Activated CD4-positive, alpha-beta memory T cell treated with anti-CD3 and anti-CD28 coated beads, Interleukin-2, amount 10 ng/mL, durations not matched to agents 7 days and 5 days (primary cell): Measurements from ENCODE around the gene LRRC59. TPM values are rescaled to one million over a fixed set of nuclear protein-coding genes. Genes with fewer than 3 reads are reported as not detected.
"Not testable (repeated sequence)": the region's sequence is repeated elsewhere in the genome, so short reads cannot be mapped to it uniquely, and the experiment has no call there.

Experiments
- CTCF ChIA-PET: fragments of 350-600 bp; sonication (Branson Sonifier 250); formaldehyde crosslinking; loops from one replicate; lab custom pipeline; 2021; ENCODE audit warnings: antibody characterized with exemption, inconsistent platforms; lab: Charles Lee
- POLR2A ChIA-PET: fragments of 350-600 bp; sonication (Branson Sonifier 250); formaldehyde crosslinking; loops from one replicate; lab custom pipeline; 2021; ENCODE audit warnings: antibody characterized with exemption; lab: Charles Lee
- DNase-seq: peaks from one replicate; pipeline ENCODE4 v3.0.0-alpha.2; 2020
- H3K27ac Mint-ChIP-seq: one replicate; pipeline ENCODE4 v1.8.0; 2021; ENCODE audit warnings: mild to moderate bottlenecking, mixed read lengths
- H3K27me3 Mint-ChIP-seq: one replicate; pipeline ENCODE4 v1.8.0; 2021; ENCODE audit warnings: mixed read lengths
- H3K36me3 Mint-ChIP-seq: one replicate; pipeline ENCODE4 v1.8.0; 2021; ENCODE audit warnings: low read depth, mixed read lengths
- H3K4me1 Mint-ChIP-seq: one replicate; pipeline ENCODE4 v1.8.0; 2021; ENCODE audit warnings: mixed read lengths
- H3K4me3 Mint-ChIP-seq: one replicate; pipeline ENCODE4 v1.8.0; 2021; ENCODE audit warnings: mild to moderate bottlenecking, mixed read lengths
- H3K9me3 Mint-ChIP-seq: one replicate; pipeline ENCODE4 v1.8.0; 2021; ENCODE audit warnings: mixed read lengths
- total RNA-seq, 2 experiments: library from RNA; stranded (reverse); gene quantifications; one replicate each; pipeline ENCODE4 v1.2.3, GENCODE V29; 2021

The LRRC59 gene
- total RNA-seq, 2 experiments from 2014 or later = 67.1 to 68.9 TPM

GRCh38 chr17:50347894-50348291, 49.4 kb downstream of the LRRC59 start:
- CTCF ChIA-PET = interaction anchor here (2.4 to 5.1 kb wide), 2 partner anchors 14 to 49 kb away, joined by 12 to 37 read pairs; partner anchors contain the start of gene LRRC59
- no peaks in the 10 kb centered on the region for H3K9me3 Mint-ChIP-seq
- no peaks in the 10 kb centered on the region for H3K27me3 Mint-ChIP-seq
- peak overlapping the region; percentile 86 for H3K4me3 Mint-ChIP-seq
- peaks cover 4% of the 10 kb centered on the region for H3K36me3 Mint-ChIP-seq
- peak overlapping the region; percentile 24 for H3K27ac Mint-ChIP-seq
- no peak for DNase-seq
- peaks cover 41% of the 10 kb centered on the region for H3K4me1 Mint-ChIP-seq
- POLR2A ChIA-PET = interaction anchor here (0.6 to 7.8 kb wide), 6 partner anchors 13 to 98 kb away, joined by 3 to 60 read pairs (median 10); partner anchors contain the start of genes EME1, LRRC59 and MRPL27

GRCh38 chr17:50347117-50347893, 50.0 kb downstream of the LRRC59 start:
- CTCF ChIA-PET = interaction anchor here (1.3 to 5.1 kb wide), 4 partner anchors 14 to 50 kb away, joined by 3 to 37 read pairs (median 10); partner anchors contain the start of gene LRRC59
- POLR2A ChIA-PET = interaction anchor here (0.8 to 7.8 kb wide), 10 partner anchors 14 to 197 kb away, joined by 3 to 60 read pairs (median 6); partner anchors contain the start of genes EME1, LRRC59, MRPL27 and PPP1R9B
- no peak for DNase-seq

GRCh38 chr17:50346313-50347116, 50.8 kb downstream of the LRRC59 start:
- ChIA-PET CTCF (interaction anchor here (1.0 to 5.1 kb wide), 5 partner anchors 14 to 252 kb away, joined by 3 to 37 read pairs (median 4); partner anchors contain the start of gene LRRC59), POLR2A (interaction anchor here (1.0 to 7.8 kb wide), 9 partner anchors 9 to 196 kb away, joined by 3 to 60 read pairs (median 6); partner anchors contain the start of genes EME1, LRRC59, MRPL27 and PPP1R9B)
- peaks cover 41% of the 10 kb centered on the region for H3K4me1 Mint-ChIP-seq
- H3K27ac Mint-ChIP-seq = peak overlapping the region; percentile 75
- H3K9me3 Mint-ChIP-seq = no peaks in the 10 kb centered on the region
- H3K27me3 Mint-ChIP-seq = no peaks in the 10 kb centered on the region
- peaks cover under 1% of the 10 kb centered on the region for H3K36me3 Mint-ChIP-seq
- peak overlapping the region; percentile 86 for H3K4me3 Mint-ChIP-seq
- DNase-seq = no peak

More at GRCh38 chr17:50347117-50347893, 50.0 kb downstream of the LRRC59 start:
- H3K27ac Mint-ChIP-seq = peak overlapping the region; percentile 75
- no peaks in the 10 kb centered on the region for H3K9me3 Mint-ChIP-seq
- peaks cover 4% of the 10 kb centered on the region for H3K36me3 Mint-ChIP-seq
- H3K4me1 Mint-ChIP-seq = peaks cover 41% of the 10 kb centered on the region
- peak overlapping the region; percentile 86 for H3K4me3 Mint-ChIP-seq
- no peaks in the 10 kb centered on the region for H3K27me3 Mint-ChIP-seq

- no peaks in the 10 kb centered on the region for H3K27me3 Mint-ChIP-seq
- CTCF ChIA-PET = interaction anchor here (0.6 to 5.1 kb wide), 6 partner anchors 13 to 499 kb away, joined by 3 to 37 read pairs (median 4); partner anchors contain the start of gene LRRC59
- peak within 1 kb of the TSS; percentile 90 for H3K27ac Mint-ChIP-seq
- POLR2A ChIA-PET = interaction anchor here (1.0 to 7.8 kb wide), 8 partner anchors 9 to 166 kb away, joined by 3 to 60 read pairs (median 10); partner anchors contain the start of genes EME1, LRRC59 and MRPL27
- no peaks in the 10 kb centered on the region for H3K9me3 Mint-ChIP-seq
- H3K36me3 Mint-ChIP-seq = no peaks in the 10 kb centered on the region
- peak within 1 kb of the TSS; percentile 89 for H3K4me3 Mint-ChIP-seq
- peaks cover 39% of the 10 kb centered on the region for H3K4me1 Mint-ChIP-seq
- peak; percentile 93 for DNase-seq
These were observed 51.7 kb downstream of the LRRC59 start, which contains the start of gene XYLT2 for GRCh38 chr17:50345432-50346312. XYLT2 (plus strand) TSS chr17:50346126; CDS start chr17:50346141, 15 bp downstream.

GRCh38 chr17:50344731-50345365, 52.5 kb downstream of the LRRC59 start:
- no peaks in the 10 kb centered on the region for H3K9me3 Mint-ChIP-seq
- ChIA-PET POLR2A (interaction anchor here (2.5 to 4.2 kb wide), 2 partner anchors 28 to 52 kb away, joined by 27 to 56 read pairs; partner anchors contain the start of genes EME1, LRRC59 and MRPL27), CTCF (interaction anchor here (1.4 kb wide), 1 partner anchor 250 kb away, joined by 4 read pairs; no protein-coding TSS in a partner anchor)
- no peak for DNase-seq
- no peaks in the 10 kb centered on the region for H3K27me3 Mint-ChIP-seq
- peaks cover 39% of the 10 kb centered on the region for H3K4me1 Mint-ChIP-seq
- H3K4me3 Mint-ChIP-seq = peak overlapping the region; percentile 60
- no peaks in the 10 kb centered on the region for H3K36me3 Mint-ChIP-seq
- peak overlapping the region; percentile 29 for H3K27ac Mint-ChIP-seq

- Mint-ChIP-seq H3K27me3 (peaks cover 2% of the 10 kb centered on the region), H3K4me3 (no peak overlapping the region), H3K27ac (no peak overlapping the region), H3K36me3 (no peaks in the 10 kb centered on the region), H3K4me1 (no peaks in the 10 kb centered on the region), H3K9me3 (peaks cover 3% of the 10 kb centered on the region)
- POLR2A ChIA-PET = interaction anchor here (0.6 kb wide), 1 partner anchor 67 kb away, joined by 5 read pairs; no protein-coding TSS in a partner anchor
- CTCF ChIA-PET = interaction anchor here (1.0 kb wide), 1 partner anchor 139 kb away, joined by 4 read pairs; no protein-coding TSS in a partner anchor
- no peak for DNase-seq
These were observed 57.9 kb downstream of the LRRC59 start for GRCh38 chr17:50339381-50339780.

- ChIA-PET POLR2A (interaction anchor here (1.2 kb wide), 1 partner anchor 9 kb away, joined by 4 read pairs; no protein-coding TSS in a partner anchor), CTCF (interaction anchor here (1.0 kb wide), 1 partner anchor 138 kb away, joined by 4 read pairs; no protein-coding TSS in a partner anchor)
- Mint-ChIP-seq H3K4me1 (peaks cover 4% of the 10 kb centered on the region), H3K27ac (no peak overlapping the region), H3K27me3 (peaks cover 2% of the 10 kb centered on the region), H3K9me3 (peaks cover 3% of the 10 kb centered on the region), H3K4me3 (no peak overlapping the region), H3K36me3 (no peaks in the 10 kb centered on the region)
- no peak for DNase-seq
These were observed 58.7 kb downstream of the LRRC59 start for GRCh38 chr17:50338645-50339044.

GRCh38 chr17:50337956-50338355, 59.4 kb downstream of the LRRC59 start:
- Mint-ChIP-seq H3K27me3 (peaks cover 2% of the 10 kb centered on the region), H3K27ac (no peak overlapping the region), H3K36me3 (no peaks in the 10 kb centered on the region), H3K4me1 (peaks cover 8% of the 10 kb centered on the region), H3K4me3 (no peak overlapping the region), H3K9me3 (peaks cover 3% of the 10 kb centered on the region)
- POLR2A ChIA-PET = interaction anchor here (1.2 kb wide), 1 partner anchor 9 kb away, joined by 4 read pairs; no protein-coding TSS in a partner anchor
- CTCF ChIA-PET = interaction anchor here (0.6 kb wide), 1 partner anchor 146 kb away, joined by 3 read pairs; no protein-coding TSS in a partner anchor
- no peak for DNase-seq

GRCh38 chr17:50333291-50334057, 63.8 kb downstream of the LRRC59 start:
- H3K4me3 Mint-ChIP-seq, DNase-seq, H3K9me3 Mint-ChIP-seq, H3K36me3 Mint-ChIP-seq, H3K27ac Mint-ChIP-seq, POLR2A ChIA-PET, H3K27me3 Mint-ChIP-seq: not testable (repeated sequence)
- peaks cover 13% of the 10 kb centered on the region for H3K4me1 Mint-ChIP-seq
- CTCF ChIA-PET = interaction anchor here (0.7 to 2.2 kb wide), 3 partner anchors 13 to 133 kb away, joined by 3 to 5 read pairs (median 4); partner anchors contain the start of gene XYLT2

GRCh38 chr17:50332196-50332595, 65.1 kb downstream of the LRRC59 start:
- peaks cover 13% of the 10 kb centered on the region for H3K4me1 Mint-ChIP-seq
- no peak overlapping the region for H3K4me3 Mint-ChIP-seq
- POLR2A ChIA-PET = no interaction called here
- CTCF ChIA-PET = interaction anchor here (1.0 to 2.2 kb wide), 3 partner anchors 14 to 29 kb away, joined by 3 to 5 read pairs (median 3); partner anchors contain the start of gene XYLT2
- H3K36me3 Mint-ChIP-seq = no peaks in the 10 kb centered on the region
- no peak overlapping the region for H3K27ac Mint-ChIP-seq
- no peaks in the 10 kb centered on the region for H3K9me3 Mint-ChIP-seq
- H3K27me3 Mint-ChIP-seq = peaks cover 2% of the 10 kb centered on the region
- DNase-seq = no peak
